Peyer's patch (tissue), 4 donors: ENCODE measurements around the gene PGM1.

ENCODE experiments used
- POLR2A ChIP-seq, 2 donors: fragments of 450-650 bp; IDR thresholded peaks; one replicate each; pipeline ENCODE4 v1.5.1; 2017; ENCODE audit warnings: antibody characterized with exemption in 2 of 2, mild to moderate bottlenecking in 2 of 2, moderate library complexity in 2 of 2
- TF ChIP-seq, protein P1 (sequence below), 6 experiments: fragments of 450-650 bp in 4 of 6; fragments of 200-600 bp in 2 of 6; sonication (generic) in 1 of 6; IDR thresholded peaks; one replicate each; pipeline ENCODE4 v1.5.1; 2017 to 2019; ENCODE audit warnings: antibody characterized with exemption in 6 of 6, mild to moderate bottlenecking in 3 of 6, moderate library complexity in 1 of 6

GRCh38 chr1:63630666-63631065 is 37.5 kb downstream of the PGM1 start:
- TF ChIP-seq, protein P1, sequence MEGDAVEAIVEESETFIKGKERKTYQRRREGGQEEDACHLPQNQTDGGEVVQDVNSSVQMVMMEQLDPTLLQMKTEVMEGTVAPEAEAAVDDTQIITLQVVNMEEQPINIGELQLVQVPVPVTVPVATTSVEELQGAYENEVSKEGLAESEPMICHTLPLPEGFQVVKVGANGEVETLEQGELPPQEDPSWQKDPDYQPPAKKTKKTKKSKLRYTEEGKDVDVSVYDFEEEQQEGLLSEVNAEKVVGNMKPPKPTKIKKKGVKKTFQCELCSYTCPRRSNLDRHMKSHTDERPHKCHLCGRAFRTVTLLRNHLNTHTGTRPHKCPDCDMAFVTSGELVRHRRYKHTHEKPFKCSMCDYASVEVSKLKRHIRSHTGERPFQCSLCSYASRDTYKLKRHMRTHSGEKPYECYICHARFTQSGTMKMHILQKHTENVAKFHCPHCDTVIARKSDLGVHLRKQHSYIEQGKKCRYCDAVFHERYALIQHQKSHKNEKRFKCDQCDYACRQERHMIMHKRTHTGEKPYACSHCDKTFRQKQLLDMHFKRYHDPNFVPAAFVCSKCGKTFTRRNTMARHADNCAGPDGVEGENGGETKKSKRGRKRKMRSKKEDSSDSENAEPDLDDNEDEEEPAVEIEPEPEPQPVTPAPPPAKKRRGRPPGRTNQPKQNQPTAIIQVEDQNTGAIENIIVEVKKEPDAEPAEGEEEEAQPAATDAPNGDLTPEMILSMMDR (IDR thresholded peaks at IDR 0.05) = no peak
- TF ChIP-seq POLR2A (IDR thresholded peaks at IDR 0.05) = no peak
